Activated naive CD8-positive, alpha-beta T cell treated with anti-CD3 and anti-CD28 coated beads, Interleukin-2, amount 10 ng/mL, durations not matched to agents 7 days and 5 days (primary cell): Measurements from ENCODE around the gene TGFBR3L. TPM values are rescaled to one million over a fixed set of nuclear protein-coding genes. Genes with fewer than 3 reads are reported as not detected.
A peak's percentile ranks its signal among the peaks of the same experiment; 100 is the strongest.
"Not testable (repeated sequence)": the region's sequence is repeated elsewhere in the genome, so short reads cannot be mapped to it uniquely, and the experiment has no call there.

ENCODE experiments used
- ATAC-seq: fragments of 150-1000 bp; cut with Tn5 transposase; one replicate; pipeline ENCODE4 v1.10.0; 2021; ENCODE audit warnings: low read depth, moderate library complexity
- POLR2A ChIA-PET: fragments of 350-600 bp; sonication (Branson Sonifier 250); formaldehyde crosslinking; loops from one replicate; lab custom pipeline; 2021; ENCODE audit warnings: antibody characterized with exemption; lab: Charles Lee
- DNase-seq: peaks from one replicate; pipeline ENCODE4 v3.0.0; 2021
- H3K27ac Mint-ChIP-seq: one replicate; pipeline ENCODE4 v1.8.0; 2022; ENCODE audit warnings: mild to moderate bottlenecking, mixed read lengths
- H3K27me3 Mint-ChIP-seq: one replicate; pipeline ENCODE4 v1.8.0; 2022; ENCODE audit warnings: mild to moderate bottlenecking, moderate library complexity, mixed read lengths
- H3K36me3 Mint-ChIP-seq: one replicate; pipeline ENCODE4 v1.8.0; 2021; ENCODE audit warnings: mild to moderate bottlenecking, mixed read lengths
- H3K4me1 Mint-ChIP-seq: one replicate; pipeline ENCODE4 v1.8.0; 2021; ENCODE audit warnings: mixed read lengths
- H3K4me3 Mint-ChIP-seq: one replicate; pipeline ENCODE4 v1.8.0; 2022; ENCODE audit warnings: mild to moderate bottlenecking, moderate library complexity, mixed read lengths
- H3K9me3 Mint-ChIP-seq: one replicate; pipeline ENCODE4 v1.8.0; 2021; ENCODE audit warnings: mixed read lengths
- total RNA-seq, 2 experiments: library from RNA; stranded (reverse); gene quantifications; one replicate each; pipeline ENCODE4 v1.2.3, GENCODE V29; 2021

TGFBR3L gene
- total RNA-seq, 2 experiments from 2014 or later = 2.2 to 3.6 TPM

- POLR2A ChIA-PET = not testable (repeated sequence)
These were observed 46.5 kb downstream of the TGFBR3L start for GRCh38 chr19:7961082-7961481.

GRCh38 chr19:7961920-7962626 lies 47.4 kb downstream of the TGFBR3L start:
- no peak overlapping the region for H3K27ac Mint-ChIP-seq

More at GRCh38 chr19:7961082-7961481, 46.5 kb downstream of the TGFBR3L start:
- H3K36me3 Mint-ChIP-seq, H3K27me3 Mint-ChIP-seq, H3K27ac Mint-ChIP-seq, ATAC-seq, H3K9me3 Mint-ChIP-seq, H3K4me1 Mint-ChIP-seq, DNase-seq, H3K4me3 Mint-ChIP-seq: not testable (repeated sequence)

GRCh38 chr19:7962644-7963268 lies 48.1 kb downstream of the TGFBR3L start:
- Mint-ChIP-seq H3K27me3 (no peaks in the 10 kb centered on the region), H3K36me3 (peaks cover 9% of the 10 kb centered on the region), H3K4me3 (no peak overlapping the region), H3K9me3 (no peaks in the 10 kb centered on the region), H3K4me1 (peaks cover 9% of the 10 kb centered on the region), H3K27ac (no peak overlapping the region)
- ATAC-seq = no peak
- POLR2A ChIA-PET = no interaction called here
- DNase-seq = no peak

More at GRCh38 chr19:7961920-7962626, 47.4 kb downstream of the TGFBR3L start:
- no peak overlapping the region for H3K4me3 Mint-ChIP-seq
- H3K4me1 Mint-ChIP-seq = peaks cover 7% of the 10 kb centered on the region
- peaks cover 5% of the 10 kb centered on the region for H3K36me3 Mint-ChIP-seq
- no peaks in the 10 kb centered on the region for H3K27me3 Mint-ChIP-seq
- ATAC-seq (no peak), DNase-seq (no peak)
- POLR2A ChIA-PET = no interaction called here
- H3K9me3 Mint-ChIP-seq = no peaks in the 10 kb centered on the region

- POLR2A ChIA-PET = no interaction called here
- Mint-ChIP-seq H3K27me3 (no peaks in the 10 kb centered on the region), H3K9me3 (no peaks in the 10 kb centered on the region), H3K4me3 (no peak overlapping the region), H3K36me3 (peaks cover 9% of the 10 kb centered on the region), H3K4me1 (peaks cover 9% of the 10 kb centered on the region), H3K27ac (no peak overlapping the region)
- ATAC-seq (no peak), DNase-seq (no peak)
These were observed 48.9 kb downstream of the TGFBR3L start for GRCh38 chr19:7963566-7963965.

- H3K27ac Mint-ChIP-seq = no peak overlapping the region
- no peaks in the 10 kb centered on the region for H3K27me3 Mint-ChIP-seq
- DNase-seq (no peak), ATAC-seq (no peak)
- POLR2A ChIA-PET = no interaction called here
- peaks cover 9% of the 10 kb centered on the region for H3K36me3 Mint-ChIP-seq
- no peaks in the 10 kb centered on the region for H3K9me3 Mint-ChIP-seq
- peaks cover 9% of the 10 kb centered on the region for H3K4me1 Mint-ChIP-seq
- no peak overlapping the region for H3K4me3 Mint-ChIP-seq
These were observed 50.7 kb downstream of the TGFBR3L start for GRCh38 chr19:7965259-7965841.

- Mint-ChIP-seq H3K36me3 (peaks cover 9% of the 10 kb centered on the region), H3K27me3 (no peaks in the 10 kb centered on the region), H3K4me3 (no peak overlapping the region), H3K4me1 (peaks cover 9% of the 10 kb centered on the region), H3K9me3 (no peaks in the 10 kb centered on the region), H3K27ac (no peak overlapping the region)
- POLR2A ChIA-PET = no interaction called here
- no peak for DNase-seq
- ATAC-seq = no peak
These were observed 51.5 kb downstream of the TGFBR3L start for GRCh38 chr19:7965921-7966665.

- H3K9me3 Mint-ChIP-seq = no peaks in the 10 kb centered on the region
- H3K4me3 Mint-ChIP-seq = no peak overlapping the region
- H3K27me3 Mint-ChIP-seq = no peaks in the 10 kb centered on the region
- ATAC-seq (no peak), DNase-seq (no peak)
- H3K4me1 Mint-ChIP-seq = peaks cover 9% of the 10 kb centered on the region
- POLR2A ChIA-PET = no interaction called here
- peak overlapping the region; percentile 3 for H3K27ac Mint-ChIP-seq
- peaks cover 8% of the 10 kb centered on the region for H3K36me3 Mint-ChIP-seq
These were observed 53.6 kb downstream of the TGFBR3L start for GRCh38 chr19:7968008-7968795.

Other genes starting within 250 kb of the TGFBR3L start
- gene RETN, start 245.8 kb upstream of the TGFBR3L start, total RNA-seq = 1 to 10 TPM; 4.4 to 4.8 TPM
- not detected for gene MCEMP1, start 237.7 kb upstream of the TGFBR3L start, total RNA-seq
- gene TRAPPC5, start 234.0 kb upstream of the TGFBR3L start, total RNA-seq = 10 to 100 TPM; 74.4 to 79.8 TPM
- under 1 TPM; 0.19 to 0.26 TPM for gene FCER2, start 212.7 kb upstream of the TGFBR3L start, total RNA-seq
- gene CLEC4G, start 182.7 kb upstream of the TGFBR3L start, total RNA-seq = not detected
- gene CD209, start 167.3 kb upstream of the TGFBR3L start, total RNA-seq = under 1 TPM; 0.19 to 0.62 TPM
- not detected for gene CLEC4M, start 151.6 kb upstream of the TGFBR3L start, total RNA-seq
- 10 to 100 TPM in 1 of 2 experiments, 1 to 10 TPM in 1; 9.6 to 10.4 TPM for gene EVI5L, start 84.6 kb upstream of the TGFBR3L start, total RNA-seq
- gene PRR36, start 40.4 kb upstream of the TGFBR3L start, total RNA-seq = under 1 TPM; 0.40 to 0.78 TPM
- not detected for gene LRRC8E, start 26.3 kb upstream of the TGFBR3L start, total RNA-seq
- gene MAP2K7, start 11.0 kb upstream of the TGFBR3L start, total RNA-seq = 10 to 100 TPM; 46.8 to 46.9 TPM
- 10 to 100 TPM; 18.3 to 20.7 TPM for gene SNAPC2, start 5.5 kb downstream of the TGFBR3L start, total RNA-seq
- not detected for gene CTXN1, start 11.3 kb downstream of the TGFBR3L start, total RNA-seq
- 10 to 100 TPM; 66.6 to 67.8 TPM for gene TIMM44, start 28.8 kb downstream of the TGFBR3L start, total RNA-seq
- gene ELAVL1, start 90.8 kb downstream of the TGFBR3L start, total RNA-seq = 10 to 100 TPM; 90.9 to 91.5 TPM
- gene CCL25, start 137.9 kb downstream of the TGFBR3L start, total RNA-seq = 10 to 100 TPM; 15.9 to 19.0 TPM
- under 1 TPM; 0.03 to 0.50 TPM for gene FBN3, start 234.8 kb downstream of the TGFBR3L start, total RNA-seq